ENCODE results near the gene PABPN1. TPM values are rescaled to one million over a fixed set of nuclear protein-coding genes. Genes with fewer than 3 reads are reported as not detected.
"Not testable (repeated sequence)": the region's sequence is repeated elsewhere in the genome, so short reads cannot be mapped to it uniquely, and the experiment has no call there.

PABPN1 gene
- total RNA-seq, 2 donors from 2014 or later, result 293 TPM

GRCh38 chr14:23324455-23324846 is 3.2 kb downstream of the PABPN1 start:
- H3K36me3 ChIP-seq (ENCODE audit: control insufficient read depth, insufficient read depth, low read length), result peaks cover 41% of the 10 kb centered on the region
- H3K4me1 ChIP-seq (ENCODE audit: control insufficient read depth, insufficient read depth, low read length), result peaks cover 6% of the 10 kb centered on the region
- H3K27ac ChIP-seq (ENCODE audit: low read depth, low read length), result no peak overlapping the region
- Mint-ChIP-seq H3K27me3 (ENCODE audit: insufficient read depth) (no peaks in the 10 kb centered on the region), H3K27ac (no peak overlapping the region), H3K4me3 (no peak overlapping the region), H3K4me1 (peaks cover 10% of the 10 kb centered on the region), H3K9me3 (no peaks in the 10 kb centered on the region), H3K36me3 (ENCODE audit: low read depth) (peaks cover 52% of the 10 kb centered on the region)
- DNase-seq, result no peak
- H3K27me3 ChIP-seq (ENCODE audit: control insufficient read depth, insufficient read depth, low read length, poor library complexity, severe bottlenecking), result no peaks in the 10 kb centered on the region
- no peak overlapping the region for H3K9ac ChIP-seq (ENCODE audit: extremely low read depth, low read length, poor library complexity, severe bottlenecking)
- WGBS, 2 experiments (ENCODE audit: insufficient coverage in 1 of 2, insufficient read length in 1 of 2), result 93 to 100% methylated on average over 2 of the region's 2 CpGs
- no peak overlapping the region for H3K4me3 ChIP-seq (ENCODE audit: low read length)
- no peak for TF ChIP-seq CTCF (conservative IDR thresholded peaks at IDR 0.05)
- no peaks in the 10 kb centered on the region for H3K9me3 ChIP-seq (ENCODE audit: control insufficient read depth, low read length)

GRCh38 chr14:23324993-23325392 is 3.7 kb downstream of the PABPN1 start:
- TF ChIP-seq CTCF (conservative IDR thresholded peaks at IDR 0.05), result no peak
- Mint-ChIP-seq H3K36me3 (ENCODE audit: low read depth) (peaks cover 47% of the 10 kb centered on the region), H3K27ac (no peak overlapping the region), H3K4me1 (peaks cover 10% of the 10 kb centered on the region), H3K4me3 (no peak overlapping the region), H3K9me3 (no peaks in the 10 kb centered on the region), H3K27me3 (ENCODE audit: insufficient read depth) (no peaks in the 10 kb centered on the region)
- Histone ChIP-seq H3K27me3 (ENCODE audit: control insufficient read depth, insufficient read depth, low read length, poor library complexity, severe bottlenecking) (no peaks in the 10 kb centered on the region), H3K27ac (ENCODE audit: low read depth, low read length) (no peak overlapping the region), H3K9ac (ENCODE audit: extremely low read depth, low read length, poor library complexity, severe bottlenecking) (no peak overlapping the region), H3K4me1 (ENCODE audit: control insufficient read depth, insufficient read depth, low read length) (peaks cover 6% of the 10 kb centered on the region), H3K36me3 (ENCODE audit: control insufficient read depth, insufficient read depth, low read length) (peaks cover 36% of the 10 kb centered on the region), H3K9me3 (ENCODE audit: control insufficient read depth, low read length) (no peaks in the 10 kb centered on the region), H3K4me3 (ENCODE audit: low read length) (no peak overlapping the region)
- DNase-seq, result no peak
- 94 to 96% methylated on average over 3 to 4 of the region's 7 CpGs for WGBS, 2 experiments (ENCODE audit: insufficient coverage in 1 of 2, insufficient read length in 1 of 2)

GRCh38 chr14:23325746-23326145 is 4.5 kb downstream of the PABPN1 start:
- H3K4me1 ChIP-seq (ENCODE audit: control insufficient read depth, insufficient read depth, low read length); H3K27ac Mint-ChIP-seq; H3K4me1 Mint-ChIP-seq; H3K27me3 ChIP-seq (ENCODE audit: control insufficient read depth, insufficient read depth, low read length, poor library complexity, severe bottlenecking); H3K27ac ChIP-seq (ENCODE audit: low read depth, low read length); DNase-seq; H3K4me3 Mint-ChIP-seq; H3K27me3 Mint-ChIP-seq (ENCODE audit: insufficient read depth); H3K4me3 ChIP-seq (ENCODE audit: low read length); H3K9ac ChIP-seq (ENCODE audit: extremely low read depth, low read length, poor library complexity, severe bottlenecking); H3K9me3 ChIP-seq (ENCODE audit: control insufficient read depth, low read length); H3K9me3 Mint-ChIP-seq: not testable (repeated sequence)
- WGBS, 2 experiments (ENCODE audit: insufficient coverage in 1 of 2, insufficient read length in 1 of 2), result 90% methylated on average over 5 of the region's 5 CpGs; no CpG with 5 or more reads in 1 of the 2 experiments
- H3K36me3 ChIP-seq (ENCODE audit: control insufficient read depth, insufficient read depth, low read length), result peaks cover 36% of the 10 kb centered on the region
- peaks cover 39% of the 10 kb centered on the region for H3K36me3 Mint-ChIP-seq (ENCODE audit: low read depth)
